H9 (cell line): ENCODE results near the gene CHI3L2. TPM values are rescaled to one million over a fixed set of nuclear protein-coding genes. Genes with fewer than 3 reads are reported as not detected.

Experiments
- DNase-seq: peaks from one replicate; pipeline ENCODE4 v3.0.0-alpha.2; 2017
- H2AFZ ChIP-seq: one replicate; pipeline ENCODE4 v1.6.1; 2013; ENCODE audit warnings: mild to moderate bottlenecking, low read length, control low read depth, moderate library complexity
- H2AK5ac ChIP-seq: 2 replicates; pipeline ENCODE4 v1.6.1; 2013; ENCODE audit warnings: low read length, control low read depth, mixed read lengths; ENCODE audit not compliant: insufficient read length
- H2BK120ac ChIP-seq: one replicate; pipeline ENCODE4 v1.6.1; 2013; ENCODE audit warnings: low read depth, mild to moderate bottlenecking, low read length, control low read depth, inconsistent platforms; ENCODE audit not compliant: poor library complexity, severe bottlenecking
- H2BK12ac ChIP-seq: 2 replicates; pipeline ENCODE4 v1.6.1; 2013; ENCODE audit warnings: low read length, control low read depth, mixed read lengths, low read depth; ENCODE audit not compliant: insufficient read length
- H2BK15ac ChIP-seq: 2 replicates; pipeline ENCODE4 v1.6.1; 2013; ENCODE audit warnings: low read depth, low read length, control low read depth
- H2BK20ac ChIP-seq: one replicate; pipeline ENCODE4 v1.6.1; 2013; ENCODE audit warnings: low read depth, mild to moderate bottlenecking, low read length, control low read depth, inconsistent platforms; ENCODE audit not compliant: poor library complexity, severe bottlenecking
- H2BK5ac ChIP-seq: 2 replicates; pipeline ENCODE4 v1.6.1; 2013; ENCODE audit warnings: low read length, control low read depth, mixed read lengths; ENCODE audit not compliant: insufficient read length
- H3K14ac ChIP-seq: 2 replicates; pipeline ENCODE4 v1.6.1; 2013; ENCODE audit warnings: low read length, control low read depth; ENCODE audit not compliant: insufficient read depth
- H3K18ac ChIP-seq: 2 replicates; pipeline ENCODE4 v1.6.1; 2013; ENCODE audit warnings: low read depth, mild to moderate bottlenecking, mixed read lengths, low read length, control low read depth; ENCODE audit not compliant: insufficient read length
- H3K23ac ChIP-seq: 2 replicates; pipeline ENCODE4 v1.6.1; 2013; ENCODE audit warnings: low read length, control low read depth, mixed read lengths, low read depth; ENCODE audit not compliant: insufficient read length
- H3K23me2 ChIP-seq: 2 replicates; pipeline ENCODE4 v1.6.1; 2013; ENCODE audit warnings: low read depth, mild to moderate bottlenecking, mixed read lengths, low read length, control low read depth; ENCODE audit not compliant: insufficient read length, poor library complexity, severe bottlenecking
- H3K27ac ChIP-seq: 2 replicates; pipeline ENCODE4 v1.5.1; 2013; ENCODE audit warnings: low read length, control low read depth, mixed read lengths, low read depth; ENCODE audit not compliant: insufficient read length
- H3K27me3 ChIP-seq: 2 replicates; pipeline ENCODE4 v1.6.1; 2013; ENCODE audit warnings: low read length, control low read depth, inconsistent platforms; ENCODE audit not compliant: insufficient read depth
- H3K4ac ChIP-seq: 2 replicates; pipeline ENCODE4 v1.6.1; 2013; ENCODE audit warnings: low read depth, mild to moderate bottlenecking, control low read depth, inconsistent platforms, low read length, moderate library complexity
- H3K4me1 ChIP-seq: 2 replicates; pipeline ENCODE4 v1.6.1; 2013; ENCODE audit warnings: low read length, control low read depth, inconsistent platforms; ENCODE audit not compliant: insufficient read depth
- H3K4me2 ChIP-seq: 2 replicates; pipeline ENCODE4 v1.6.1; 2013; ENCODE audit warnings: low read length, control low read depth, mixed read lengths; ENCODE audit not compliant: insufficient read length, insufficient read depth
- H3K56ac ChIP-seq: 2 replicates; pipeline ENCODE4 v1.6.1; 2013; ENCODE audit warnings: low read depth, mild to moderate bottlenecking, mixed read lengths, low read length, control low read depth; ENCODE audit not compliant: insufficient read length
- H3K79me1 ChIP-seq: 2 replicates; pipeline ENCODE4 v1.6.1; 2013; ENCODE audit warnings: low read depth, mild to moderate bottlenecking, moderate library complexity, low read length, control low read depth, inconsistent platforms; ENCODE audit not compliant: insufficient read depth, poor library complexity, severe bottlenecking
- H3K79me2 ChIP-seq: 2 replicates; pipeline ENCODE4 v1.6.1; 2013; ENCODE audit warnings: low read length, control low read depth, inconsistent platforms; ENCODE audit not compliant: insufficient read depth
- H3K9ac ChIP-seq: 2 replicates; pipeline ENCODE4 v1.6.1; 2013; ENCODE audit warnings: low read length, control low read depth, mixed read lengths; ENCODE audit not compliant: insufficient read length; ENCODE audit errors: extremely low read depth
- H3K9me3 ChIP-seq: one replicate; pipeline ENCODE4 v1.6.1; 2013; ENCODE audit warnings: low read depth, low read length, inconsistent platforms; ENCODE audit not compliant: control insufficient read depth
- H3T11ph ChIP-seq: one replicate; pipeline ENCODE4 v1.6.1; 2013; ENCODE audit warnings: mild to moderate bottlenecking, low read length, control low read depth, inconsistent platforms
- H4K20me1 ChIP-seq: one replicate; pipeline ENCODE4 v1.6.1; 2013; ENCODE audit not compliant: control insufficient read depth, insufficient read length, insufficient read depth
- H4K5ac ChIP-seq: 2 replicates; pipeline ENCODE4 v1.6.1; 2013; ENCODE audit warnings: low read depth, mild to moderate bottlenecking, mixed read lengths, low read length, control low read depth; ENCODE audit not compliant: insufficient read length
- H4K8ac ChIP-seq: replicated peaks from 2 replicates; pipeline ENCODE4 v1.6.1; 2013; ENCODE audit warnings: low read length, control low read depth, mixed read lengths, low read depth; ENCODE audit not compliant: insufficient read length
- H4K91ac ChIP-seq: 2 replicates; pipeline ENCODE4 v1.6.1; 2013; ENCODE audit warnings: low read depth, mild to moderate bottlenecking, moderate library complexity, mixed read lengths, low read length, control low read depth; ENCODE audit not compliant: insufficient read length
- H3K27ac Mint-ChIP-seq, 3 experiments: 2 replicates in 2 of 3; 3 replicates in 1 of 3; pipeline ENCODE4 v1.8.0; 2020 to 2021; ENCODE audit warnings: mixed read lengths in 3 of 3, mild to moderate bottlenecking in 1 of 3, moderate library complexity in 1 of 3
- H3K27me3 Mint-ChIP-seq: 2 replicates; pipeline ENCODE4 v1.8.0; 2021; ENCODE audit warnings: low read depth, mild to moderate bottlenecking, moderate library complexity, mixed read lengths
- H3K36me3 Mint-ChIP-seq, 3 experiments: 2 replicates in 2 of 3; 3 replicates in 1 of 3; pipeline ENCODE4 v1.8.0; 2020 to 2021; ENCODE audit warnings: low read depth in 3 of 3, mixed read lengths in 3 of 3; ENCODE audit not compliant: insufficient read depth in 1 of 3
- H3K4me1 Mint-ChIP-seq, 2 experiments: 2 replicates each; pipeline ENCODE4 v1.8.0; 2020; ENCODE audit warnings: mixed read lengths in 2 of 2
- H3K4me3 Mint-ChIP-seq, 2 experiments: 2 replicates in 1 of 2; 3 replicates in 1 of 2; pipeline ENCODE4 v1.8.0; 2020 to 2021; ENCODE audit warnings: mild to moderate bottlenecking in 2 of 2, mixed read lengths in 2 of 2, moderate library complexity in 1 of 2
- H3K9me3 Mint-ChIP-seq, 2 experiments: 2 replicates in 1 of 2; 3 replicates in 1 of 2; pipeline ENCODE4 v1.8.0; 2020; ENCODE audit warnings: mild to moderate bottlenecking in 2 of 2, mixed read lengths in 2 of 2, moderate library complexity in 1 of 2
- CTCF ChIP-seq: fragments of 200-600 bp; sonication (generic); conservative IDR thresholded peaks from 3 replicates; pipeline ENCODE4 v1.8.0; 2021; ENCODE audit warnings: antibody characterized with exemption, mild to moderate bottlenecking
- WGBS: extraction: QIAGEN DNeasy Blood & Tissue Kit; methylation state at CpG from one replicate; pipeline ENCODE4 v1.1.7; 2013; ENCODE audit warnings: missing lambda C conversion rate, low lambda C conversion rate, mixed read lengths; ENCODE audit not compliant: insufficient read length; ENCODE audit errors: extremely low coverage; 5-methylcytosine and 5-hydroxymethylcytosine counted together
- total RNA-seq: library from RNA; stranded (reverse); gene quantifications from 2 replicates; pipeline ENCODE4 v1.2.1, GENCODE V29; 2021

CHI3L2 gene
- total RNA-seq, 1 experiment from 2014 or later, result not detected

DNA sequence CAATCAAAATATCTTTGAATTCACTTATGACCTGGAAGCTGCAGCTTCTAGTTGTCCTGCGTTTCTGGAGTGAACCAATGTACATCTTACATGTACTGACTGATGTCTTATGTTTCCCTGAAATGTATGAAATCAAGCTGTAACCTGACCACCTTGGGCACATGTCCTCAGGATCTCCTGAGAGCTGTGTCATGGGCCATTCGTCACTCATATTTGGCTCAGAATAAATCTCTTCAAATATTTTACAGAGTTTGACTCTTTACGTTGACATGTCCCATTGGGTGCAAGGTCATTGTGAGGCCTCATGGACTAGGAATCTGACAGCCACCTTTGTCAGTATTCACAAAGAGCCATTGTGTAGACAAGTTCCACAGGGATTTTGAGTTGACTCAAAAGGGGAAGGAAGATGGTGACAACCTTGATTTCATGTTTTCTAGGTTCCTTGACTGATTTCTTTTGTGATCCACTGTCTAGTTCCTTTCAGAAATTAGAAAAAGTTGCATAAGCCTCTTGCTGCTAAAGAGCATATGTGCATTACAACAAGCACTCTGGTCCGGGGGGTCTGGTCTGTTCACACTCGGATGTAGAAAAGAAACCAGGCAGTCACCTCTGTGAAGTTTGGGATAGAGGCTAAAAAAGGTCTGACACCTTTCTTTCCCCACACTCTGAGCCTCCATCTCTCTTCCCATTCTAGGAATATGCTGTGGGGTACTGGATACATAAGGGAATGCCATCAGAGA is 10.7 kb downstream of the CHI3L2 start:
- H3K23me2 ChIP-seq, result no peaks in the 10 kb centered on the region
- Mint-ChIP-seq H3K4me3 (no peak overlapping the region), H3K4me1 (peaks cover 25 to 27% of the 10 kb centered on the region in 2 experiments), H3K27ac (0 out of 7 replicates have a peak overlapping the region, but pooled peaks of 1 of the 3 experiments have one; percentile 30), H3K9me3 (peaks cover 0 to 5% of the 10 kb centered on the region in 2 experiments; a peak in 2 of 5 replicates), H3K27me3 (no peaks in the 10 kb centered on the region; the same call in 1 of the 2 replicates), H3K36me3 (0 out of 7 replicates have a peak, but pooled peaks cover 0 to 5% (median 0%) of the 10 kb centered on the region in 3 experiments)
- H2BK15ac ChIP-seq, result no peak overlapping the region
- no peak overlapping the region for H4K8ac ChIP-seq
- H3K4me1 ChIP-seq, result no peaks in the 10 kb centered on the region
- no peaks in the 10 kb centered on the region for H3K79me1 ChIP-seq
- no peak overlapping the region for H3K56ac ChIP-seq
- H2BK20ac ChIP-seq, result no peak overlapping the region
- no peak for DNase-seq
- no peak overlapping the region for H3K27ac ChIP-seq
- no peak overlapping the region for H4K5ac ChIP-seq
- H2AFZ ChIP-seq, result no peak overlapping the region
- H3T11ph ChIP-seq, result no peak overlapping the region
- H3K18ac ChIP-seq, result no peak overlapping the region
- no peak overlapping the region for H2BK120ac ChIP-seq
- no peak for TF ChIP-seq CTCF
- H3K27me3 ChIP-seq, result no peaks in the 10 kb centered on the region
- no peak overlapping the region for H3K4me2 ChIP-seq
- no CpG with 5 or more reads among the region's 5 CpGs for WGBS
- no peak overlapping the region for H3K9ac ChIP-seq
- H3K79me2 ChIP-seq, result no peaks in the 10 kb centered on the region
- H2BK5ac ChIP-seq, result no peak overlapping the region
- no peak overlapping the region for H2BK12ac ChIP-seq
- no peak overlapping the region for H3K14ac ChIP-seq
- no peak overlapping the region for H2AK5ac ChIP-seq
- no peaks in the 10 kb centered on the region for H4K20me1 ChIP-seq
- no peaks in the 10 kb centered on the region for H3K9me3 ChIP-seq
- H3K4ac ChIP-seq, result no peak overlapping the region
- no peak overlapping the region for H4K91ac ChIP-seq
- H3K23ac ChIP-seq, result no peak overlapping the region
